NOMO-1 treated with DMSO at 0.1 percent for 48 hours (cell line): Measurements from ENCODE around the gene MARCO.
"Not testable (repeated sequence)": the region's sequence is repeated elsewhere in the genome, so short reads cannot be mapped to it uniquely, and the experiment has no call there.

Experiments used
- DNase-seq: peaks from one replicate; lab custom pipeline; 2025; ENCODE audit not compliant: unreplicated experiment; lab: John Stamatoyannopoulos, UW

MARCO gene

DNA sequence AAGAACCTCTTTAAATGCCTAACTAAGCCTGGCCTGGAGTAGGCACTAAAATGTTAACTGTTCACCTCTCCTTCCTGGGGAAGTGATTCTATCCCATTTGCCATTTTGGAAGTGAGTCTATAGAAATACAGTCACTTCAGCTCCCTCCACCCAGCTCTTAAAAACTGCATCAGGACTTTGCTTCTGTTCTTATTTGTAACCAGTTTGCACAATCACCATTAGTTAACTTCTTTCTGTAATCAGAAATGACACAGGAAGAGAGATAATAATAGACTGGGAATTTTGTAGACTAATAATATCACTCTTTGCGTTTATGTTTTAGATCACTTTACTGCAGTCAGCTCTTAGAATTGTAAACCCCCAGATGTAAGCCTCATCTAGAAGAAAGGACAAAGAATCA is 16.0 kb upstream of the MARCO start:
- no peak for DNase-seq

GRCh38 chr2:118929059-118929458 is 12.9 kb upstream of the MARCO start:
- DNase-seq: peak; percentile 10

DNA sequence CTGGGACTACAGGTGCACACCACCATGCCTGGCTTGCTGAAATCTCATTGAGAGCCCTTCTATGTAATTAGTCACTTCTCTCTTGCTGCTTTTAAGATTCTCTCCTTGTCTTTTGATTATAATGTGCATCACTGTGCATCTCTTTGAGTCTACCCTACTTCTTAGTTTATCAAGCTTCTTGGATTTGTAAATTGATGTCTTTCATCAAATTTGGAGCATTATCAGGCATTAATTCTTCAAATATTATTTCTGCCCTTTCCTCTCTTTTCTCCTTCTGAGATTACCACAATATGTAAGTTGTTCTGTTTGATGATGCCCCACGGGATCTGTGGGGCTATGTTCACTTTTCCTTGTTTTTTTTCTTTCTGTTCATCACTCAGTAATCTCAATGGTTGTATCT is 9.0 kb upstream of the MARCO start:
- DNase-seq: no peak

DNA sequence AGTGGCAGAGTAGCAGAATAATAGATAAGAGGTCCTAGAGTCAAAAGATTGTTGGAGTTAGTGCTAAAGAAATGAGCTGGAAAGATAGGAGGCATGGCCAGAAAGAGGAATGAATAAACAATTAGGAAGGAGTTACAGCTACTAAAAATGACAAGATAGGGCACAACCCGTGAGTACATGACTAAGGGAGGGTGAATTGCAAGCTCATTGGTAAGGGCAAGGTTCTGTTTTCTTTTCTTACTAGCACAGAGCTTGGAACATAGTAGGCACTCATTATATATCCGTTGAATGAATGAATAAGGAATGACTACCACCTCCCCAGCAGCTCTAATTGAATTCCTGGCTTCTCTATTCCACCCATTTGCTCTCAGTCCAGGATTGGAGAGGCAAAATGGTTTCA is 5.7 kb upstream of the MARCO start:
- DNase-seq: peak; percentile 6

GRCh38 chr2:118936936-118937335 is 5.1 kb upstream of the MARCO start:
- DNase-seq: no peak

- no peak for DNase-seq
These were observed 4.2 kb upstream of the MARCO start for GRCh38 chr2:118937817-118938216.

- DNase-seq: peak; percentile 76
These were observed 2.0 kb upstream of the MARCO start for GRCh38 chr2:118939994-118940393.

- DNase-seq: peak; percentile 86
These were observed 1.4 kb upstream of the MARCO start for GRCh38 chr2:118940486-118941120.

DNA sequence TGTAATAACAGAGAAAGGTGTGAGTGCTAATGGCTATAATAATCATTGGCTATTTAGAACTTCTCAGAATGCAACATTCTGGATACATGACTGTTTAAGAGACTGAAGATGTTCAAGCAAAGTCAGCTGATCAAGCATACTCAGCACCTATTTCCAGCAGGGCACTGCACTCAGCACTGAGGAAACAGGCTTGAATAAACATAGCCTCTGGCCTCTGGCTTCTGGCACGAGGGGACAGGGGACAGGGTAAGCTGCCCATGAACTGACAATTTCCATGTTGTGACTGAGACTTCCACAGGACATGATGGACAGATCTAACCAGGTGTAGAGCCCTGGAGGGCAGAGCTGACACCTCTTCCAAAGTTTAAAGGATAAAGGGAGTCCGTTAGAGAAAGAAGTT is 1.3 kb downstream of the MARCO start:
- no peak for DNase-seq

GRCh38 chr2:118945881-118946280 is 3.9 kb downstream of the MARCO start:
- DNase-seq: peak; percentile 83

DNA sequence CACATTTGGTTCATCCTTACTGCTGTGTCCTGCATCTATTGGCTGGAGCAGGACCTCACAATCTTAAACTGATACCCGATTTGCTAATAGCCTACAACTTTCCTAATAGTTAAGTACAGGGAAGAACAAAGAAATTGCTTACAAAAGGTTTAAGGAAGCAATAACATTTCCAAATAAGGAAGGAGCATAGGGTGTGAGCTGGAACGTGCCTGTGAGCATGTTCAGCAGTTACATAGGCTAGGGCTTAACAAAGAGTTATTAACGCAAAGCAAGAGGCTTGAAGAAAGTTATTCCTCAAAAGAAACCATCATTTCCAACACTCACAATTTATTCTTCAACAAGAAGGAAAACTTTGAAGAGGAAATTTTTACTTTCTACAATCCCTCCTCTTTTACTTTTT is 6.3 kb downstream of the MARCO start:
- not testable (repeated sequence) for DNase-seq

DNA sequence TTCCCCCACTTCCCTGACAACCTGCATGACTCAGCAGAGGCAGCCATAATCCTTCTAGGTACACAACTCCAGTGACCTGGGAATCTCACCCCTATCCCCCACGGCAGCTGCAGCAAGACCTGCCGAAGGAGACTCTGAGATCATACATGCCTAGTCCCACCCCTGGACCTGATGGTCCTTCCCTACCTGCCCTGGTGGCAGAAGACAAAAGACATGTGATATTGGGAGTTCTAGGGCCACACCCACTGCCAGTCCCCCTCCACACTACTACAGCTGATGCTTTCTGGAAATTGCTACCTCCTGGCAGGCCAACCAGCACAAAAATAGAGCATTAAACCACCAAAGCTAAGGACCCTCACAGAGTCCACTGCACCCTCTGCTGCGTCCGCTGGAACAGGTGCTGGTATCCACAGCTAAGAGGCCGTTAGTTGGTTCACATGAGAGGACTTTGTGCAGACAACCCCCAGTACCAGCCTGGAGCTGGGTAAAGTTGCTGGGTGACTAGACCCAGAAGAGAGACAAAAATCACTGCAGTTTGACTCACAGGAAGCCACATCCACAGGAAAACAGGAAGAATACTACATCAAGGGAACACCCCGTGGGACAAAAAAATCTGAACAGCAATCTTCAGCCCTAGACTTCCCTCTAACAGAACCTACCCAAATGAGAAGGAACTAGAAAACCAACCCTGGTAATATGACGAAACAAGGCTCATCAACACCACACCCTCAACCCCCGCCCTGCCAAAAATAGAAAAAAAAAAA is 12.5 kb downstream of the MARCO start:
- peak; percentile 86 for DNase-seq

DNA sequence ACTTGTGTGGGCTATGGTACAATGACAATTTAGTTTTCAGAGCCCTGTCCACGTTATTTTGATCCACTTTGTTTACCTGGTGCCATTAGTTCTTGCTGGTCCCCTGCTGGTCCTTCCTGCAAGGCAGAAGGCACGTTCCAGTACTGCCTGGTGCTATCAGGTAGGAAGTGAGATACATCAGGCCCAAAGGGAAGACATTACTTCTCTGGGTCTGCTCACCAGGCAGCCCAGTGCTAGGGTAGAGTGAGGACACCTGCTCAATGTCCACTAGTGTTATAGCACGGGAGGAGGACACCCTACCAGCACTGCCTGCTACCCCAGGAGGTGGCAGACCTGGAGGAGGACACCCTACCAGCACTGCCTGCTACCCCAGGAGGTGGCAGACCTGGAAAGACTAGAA is 23.7 kb downstream of the MARCO start:
- no peak for DNase-seq

- DNase-seq: no peak
These were observed 25.3 kb downstream of the MARCO start for GRCh38 chr2:118967124-118967880.

DNA sequence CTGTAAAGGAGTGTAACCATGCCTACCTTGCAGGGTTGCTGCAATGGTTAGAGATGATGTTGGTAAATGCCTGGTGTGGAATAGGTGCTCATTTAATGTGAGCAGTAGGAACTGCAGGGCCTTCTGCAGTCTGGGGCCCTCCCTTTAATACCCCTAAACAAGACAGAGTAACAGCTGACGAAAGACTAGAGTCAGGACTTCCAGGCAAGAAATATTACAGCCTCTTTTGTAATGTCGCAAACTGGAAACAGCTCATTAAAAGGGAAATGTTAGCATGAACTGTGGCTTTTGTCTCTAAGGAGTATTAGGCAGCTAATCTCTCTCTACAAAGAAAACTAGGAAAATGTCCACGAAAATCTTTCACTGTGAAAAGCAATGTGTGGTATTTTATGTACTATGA is 26.0 kb downstream of the MARCO start:
- peak; percentile 56 for DNase-seq

- DNase-seq: no peak
These were observed 27.2 kb downstream of the MARCO start for GRCh38 chr2:118968961-118969733.

DNA sequence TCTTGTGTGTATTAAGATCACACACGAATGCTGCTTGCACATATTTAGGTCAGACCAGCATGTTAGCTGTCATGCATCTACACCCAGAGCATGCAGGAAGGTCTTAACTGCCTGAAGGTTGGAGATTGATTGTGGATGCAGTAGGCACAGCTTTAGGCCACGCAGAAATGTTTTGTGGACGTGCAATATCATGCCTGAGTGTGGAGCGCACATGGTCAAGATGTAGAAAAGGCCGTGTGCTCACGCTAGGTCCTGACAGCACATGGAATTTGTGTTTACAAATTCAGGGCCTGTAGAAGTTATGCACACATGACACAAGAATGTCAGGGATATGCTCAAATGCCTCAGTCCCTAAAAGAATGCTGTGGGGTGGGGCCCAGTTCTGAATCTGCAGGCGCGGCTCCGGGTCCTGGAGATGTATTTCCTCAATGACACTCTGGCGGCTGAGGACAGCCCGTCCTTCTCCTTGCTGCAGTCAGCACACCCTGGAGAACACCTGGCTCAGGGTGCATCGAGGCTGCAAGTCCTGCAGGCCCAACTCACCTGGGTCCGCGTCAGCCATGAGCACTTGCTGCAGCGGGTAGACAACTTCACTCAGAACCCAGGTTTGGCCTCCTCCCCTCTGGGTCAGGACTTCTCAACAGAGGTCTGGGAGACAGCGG is 27.9 kb downstream of the MARCO start:
- DNase-seq: no peak

DNA sequence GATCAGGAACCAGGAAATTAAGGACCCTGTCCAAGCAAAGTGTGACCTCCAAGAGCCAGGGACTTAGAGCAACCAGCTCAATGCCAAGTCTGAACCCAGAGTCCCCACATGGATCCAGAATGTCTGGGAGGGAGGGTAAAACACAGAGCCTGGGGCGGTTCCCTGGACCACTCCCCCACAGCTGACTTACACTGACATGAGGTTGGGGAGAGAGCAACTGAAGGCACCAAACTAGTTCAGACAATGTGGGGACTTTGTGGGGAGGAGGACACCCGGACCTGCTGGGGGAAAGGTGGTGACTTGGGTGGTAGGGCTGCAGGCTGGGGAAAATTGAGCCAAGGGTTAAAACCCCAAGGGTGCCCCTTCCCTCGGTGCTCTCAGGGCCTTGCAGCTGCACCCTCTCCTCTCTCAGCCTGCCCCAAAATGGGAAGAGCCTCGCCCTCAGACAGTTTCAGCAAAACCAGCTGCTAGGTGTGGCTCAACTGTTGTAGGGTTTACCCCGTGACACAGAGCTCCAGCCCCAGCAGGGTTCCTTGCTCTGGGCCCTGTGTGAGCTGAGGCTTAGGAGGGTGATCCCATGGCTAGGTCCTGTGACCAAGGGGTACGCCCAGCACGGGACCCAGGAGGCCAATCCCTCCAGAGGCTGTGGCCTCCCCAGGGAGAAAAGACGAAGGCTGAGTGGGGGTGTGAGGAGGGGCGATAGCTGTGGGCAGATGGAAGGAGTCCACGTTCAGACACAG is 28.6 kb downstream of the MARCO start:
- peak; percentile 78 for DNase-seq

GRCh38 chr2:118971245-118972122 is 29.5 kb downstream of the MARCO start:
- no peak for DNase-seq
